Epidermal melanocyte (primary cell): ENCODE results near the gene DARS1.
"Not testable (repeated sequence)": the region's sequence is repeated elsewhere in the genome, so short reads cannot be mapped to it uniquely, and the experiment has no call there.

Experiments
- DNase-seq: peaks from one replicate; pipeline ENCODE4 v3.0.0; 2011; ENCODE audit warnings: low spot score; ENCODE audit not compliant: insufficient read length

Gene DARS1

DNA sequence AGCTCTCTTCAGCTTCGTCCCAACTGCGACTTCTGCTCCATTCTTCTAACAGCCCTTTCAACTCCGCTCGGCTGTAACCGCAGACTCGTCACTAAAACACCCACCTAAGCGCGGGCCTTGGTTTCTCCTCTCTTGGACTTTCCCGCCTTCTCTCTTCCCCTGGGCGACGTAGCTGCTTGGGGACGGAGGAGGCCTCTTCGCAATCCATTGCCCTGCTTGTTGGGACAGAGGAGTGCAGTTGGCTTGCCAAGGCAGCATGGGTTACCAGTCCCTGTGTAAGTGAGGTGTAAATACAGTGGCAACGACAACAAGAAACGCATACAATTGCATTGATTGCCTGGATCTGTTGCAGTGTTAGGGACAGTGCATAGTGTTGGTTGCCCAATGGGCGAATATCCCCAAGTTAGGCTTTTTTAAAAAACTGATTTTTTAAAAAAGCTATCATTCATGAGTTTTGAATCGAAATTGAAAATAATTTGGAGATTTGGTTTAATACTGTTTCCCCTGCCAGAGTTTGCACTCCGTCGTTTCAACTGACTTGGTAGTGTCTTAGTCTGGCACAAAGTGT lies 484 bp upstream of the DARS1 start:
- no peak for DNase-seq

DNA sequence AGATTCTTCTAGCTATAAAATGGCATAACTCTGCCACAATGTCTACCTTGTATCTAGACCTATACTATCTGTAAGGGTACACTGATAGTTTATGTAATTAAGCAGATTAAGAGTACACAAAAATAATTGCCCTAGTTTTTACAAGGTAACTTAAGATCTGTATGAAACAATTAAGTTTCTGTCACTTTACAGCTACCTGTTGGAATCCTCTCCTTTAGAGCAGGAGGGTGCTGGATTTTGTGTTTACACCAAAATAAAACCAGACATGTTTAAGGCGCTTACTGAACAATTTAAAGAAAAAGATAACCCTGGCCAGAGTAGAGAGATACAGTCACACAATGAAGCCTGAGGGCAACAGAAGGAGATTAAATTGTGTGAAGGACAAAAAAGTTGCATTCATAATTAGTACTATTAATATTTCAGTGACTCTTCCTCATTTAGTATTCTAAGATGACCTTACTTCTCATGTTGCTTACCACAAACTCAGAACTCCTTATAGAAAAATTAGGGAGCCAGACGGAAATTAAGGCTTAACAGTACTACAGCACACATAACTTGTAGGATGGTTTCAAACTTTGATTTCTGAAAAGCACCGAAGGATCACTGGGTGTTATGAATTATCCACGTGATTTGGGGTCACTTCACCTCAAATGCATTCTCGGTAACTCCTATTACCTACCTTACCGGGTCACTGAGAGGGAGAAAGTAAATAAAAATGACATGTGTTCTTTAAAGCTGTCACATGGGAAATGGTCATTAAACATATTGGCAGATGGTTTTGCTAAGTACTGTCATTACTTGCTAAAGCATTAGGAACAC lies 1.0 kb downstream of the DARS1 start:
- DNase-seq = no peak

DNA sequence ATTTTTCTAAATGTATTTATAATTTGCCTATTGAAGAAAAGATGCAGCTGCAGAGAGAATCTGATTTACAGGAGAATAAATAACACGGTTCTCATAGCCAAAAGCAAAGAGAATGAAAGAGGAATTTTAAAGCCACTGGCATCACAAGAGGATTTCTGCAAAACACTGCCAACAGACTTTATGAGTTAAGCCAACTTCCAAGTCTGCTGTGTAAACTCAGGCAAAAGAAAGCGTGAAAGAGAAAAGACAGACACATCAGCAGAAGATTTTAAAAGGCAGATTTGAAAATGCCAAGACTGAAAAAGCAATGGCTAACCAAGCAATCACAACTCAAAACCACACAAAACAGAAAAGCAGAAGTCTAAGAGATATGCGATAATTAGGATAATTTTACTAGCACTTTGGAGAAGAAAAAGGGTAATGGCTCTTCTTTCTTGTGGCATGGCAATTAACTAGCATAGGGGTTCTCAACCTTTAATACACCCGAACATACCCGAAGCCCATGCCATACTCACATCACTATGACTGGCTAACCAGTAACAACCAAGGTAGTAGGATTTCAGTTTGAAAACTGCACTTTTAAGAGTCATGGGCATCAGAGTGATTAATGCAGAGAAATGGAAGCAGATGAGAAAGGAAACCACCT lies 4.9 kb downstream of the DARS1 start:
- no peak for DNase-seq

DNA sequence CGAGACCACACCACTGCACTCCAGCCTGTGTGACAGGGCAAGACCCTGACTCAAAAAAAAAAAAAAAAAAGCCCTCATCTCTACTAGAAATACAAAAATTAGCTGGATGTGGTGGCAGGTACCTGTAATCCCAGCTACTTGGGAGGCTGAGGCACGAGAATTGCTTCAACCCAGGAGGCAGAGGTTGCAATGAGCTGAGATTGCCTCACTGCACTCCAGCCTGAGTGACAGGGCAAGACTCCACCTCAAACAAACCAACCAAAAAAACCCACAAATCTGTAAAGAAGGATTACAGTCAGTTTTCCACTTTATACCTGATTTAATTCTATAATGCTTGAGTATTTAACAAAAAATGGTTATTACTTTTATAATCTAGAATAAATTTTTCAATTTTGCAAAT lies 9.7 kb downstream of the DARS1 start:
- DNase-seq = no peak

DNA sequence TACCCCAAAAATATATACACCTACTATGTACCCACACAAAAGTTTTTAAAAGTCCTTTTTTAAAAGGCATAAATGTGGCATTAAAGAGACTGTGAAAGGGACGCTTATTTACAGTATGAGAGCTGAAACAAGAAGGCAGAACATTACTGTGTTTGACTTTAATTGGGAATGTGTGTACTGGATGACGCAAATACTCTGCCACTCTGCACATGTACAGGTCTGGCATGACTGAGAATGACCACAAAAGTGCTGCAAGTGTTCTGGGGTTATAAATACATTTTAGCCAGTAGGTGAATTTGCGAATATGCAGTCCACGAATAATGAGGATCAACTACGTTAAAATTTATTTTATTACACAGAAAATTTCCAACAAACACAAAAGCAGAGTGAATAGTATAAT lies 11.4 kb downstream of the DARS1 start:
- no peak for DNase-seq

DNA sequence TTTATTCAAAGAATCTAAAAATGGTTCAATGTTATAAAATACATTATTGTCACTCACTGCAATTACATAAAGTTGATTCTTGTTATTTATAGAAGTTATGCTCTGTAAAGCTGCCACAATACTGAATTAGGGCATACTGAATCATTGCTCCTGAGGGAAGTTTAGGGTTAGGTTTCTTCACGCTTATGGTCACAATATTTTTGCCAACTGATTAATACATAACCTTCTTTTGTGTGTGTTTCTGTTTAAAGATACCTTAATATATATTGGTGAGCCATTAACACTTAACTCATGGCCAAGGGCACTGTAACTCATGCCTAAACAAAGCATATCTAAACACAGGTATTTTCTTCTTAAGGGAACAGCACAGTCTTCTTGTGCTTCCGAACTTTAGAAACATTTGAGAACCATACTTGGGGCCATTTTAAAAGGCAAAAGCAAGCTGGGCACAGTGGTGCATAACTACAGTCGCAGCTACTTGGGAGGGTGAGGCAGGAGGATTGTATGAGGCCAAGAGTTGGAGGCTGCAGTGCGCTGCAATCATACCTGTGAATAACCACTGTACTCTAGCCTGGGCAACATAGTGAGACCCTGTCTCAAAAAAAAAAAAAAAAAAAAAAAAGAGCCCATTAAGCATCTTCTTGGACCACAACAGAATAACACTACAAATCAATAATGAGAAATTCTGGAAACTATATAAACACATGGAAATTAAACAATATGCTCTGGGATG lies 15.6 kb downstream of the DARS1 start:
- no peak for DNase-seq

DNA sequence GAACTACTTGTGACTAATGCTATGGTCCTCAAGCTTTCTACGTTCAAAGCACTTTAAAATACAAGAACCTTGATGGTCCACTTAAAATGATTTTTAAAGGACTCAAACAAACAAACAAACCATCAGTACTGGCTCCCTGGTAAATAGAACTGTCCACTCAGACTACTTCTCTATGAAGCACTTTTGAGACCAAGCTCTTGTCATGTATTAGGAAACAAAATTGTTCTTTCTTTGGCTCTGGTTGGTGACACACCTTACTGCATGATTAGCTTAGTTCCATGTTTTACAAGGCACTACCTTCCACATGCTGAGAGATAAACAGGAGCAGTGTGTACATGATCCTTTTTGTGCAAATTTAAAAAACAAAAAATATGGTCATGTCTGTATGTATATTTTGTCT lies 19.7 kb downstream of the DARS1 start:
- DNase-seq = no peak

DNA sequence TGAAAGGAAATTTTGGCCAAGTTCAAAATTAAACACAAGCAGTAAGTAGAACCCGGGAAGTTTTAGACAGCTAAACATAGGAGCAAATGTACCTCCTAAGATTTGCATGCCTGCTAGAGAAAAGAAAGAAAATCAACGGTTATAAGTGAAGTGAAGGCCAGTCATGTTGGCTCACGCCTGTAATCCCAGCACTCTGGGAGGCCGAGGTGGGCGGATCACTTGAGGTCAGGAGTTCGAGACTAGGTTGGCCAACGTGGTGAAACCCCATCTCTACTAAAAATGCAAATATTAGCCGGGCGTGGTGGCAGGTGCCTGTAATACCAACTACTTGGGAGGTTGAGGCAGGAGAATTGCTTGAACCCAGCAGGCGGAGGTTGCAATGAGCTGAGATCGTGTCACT lies 21.0 kb downstream of the DARS1 start:
- not testable (repeated sequence) for DNase-seq

DNA sequence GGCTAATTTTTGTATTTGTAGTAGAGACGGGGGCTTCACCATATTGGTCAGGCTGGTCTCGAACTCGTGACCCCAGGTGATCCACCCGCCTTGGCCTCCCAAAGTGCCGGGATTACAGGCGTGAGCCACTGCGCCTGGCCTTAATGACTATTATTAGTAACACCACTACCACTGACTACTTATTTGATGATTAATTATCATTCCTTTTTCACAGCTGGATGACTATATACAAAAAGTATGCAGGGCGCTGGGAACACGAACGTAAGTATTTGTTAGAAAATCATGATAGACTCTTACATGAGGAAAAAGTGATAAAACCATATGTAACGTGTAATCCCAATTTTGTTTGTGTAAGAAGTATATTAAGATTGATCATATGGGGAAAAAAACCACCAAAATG lies 21.6 kb downstream of the DARS1 start:
- DNase-seq = no peak

DNA sequence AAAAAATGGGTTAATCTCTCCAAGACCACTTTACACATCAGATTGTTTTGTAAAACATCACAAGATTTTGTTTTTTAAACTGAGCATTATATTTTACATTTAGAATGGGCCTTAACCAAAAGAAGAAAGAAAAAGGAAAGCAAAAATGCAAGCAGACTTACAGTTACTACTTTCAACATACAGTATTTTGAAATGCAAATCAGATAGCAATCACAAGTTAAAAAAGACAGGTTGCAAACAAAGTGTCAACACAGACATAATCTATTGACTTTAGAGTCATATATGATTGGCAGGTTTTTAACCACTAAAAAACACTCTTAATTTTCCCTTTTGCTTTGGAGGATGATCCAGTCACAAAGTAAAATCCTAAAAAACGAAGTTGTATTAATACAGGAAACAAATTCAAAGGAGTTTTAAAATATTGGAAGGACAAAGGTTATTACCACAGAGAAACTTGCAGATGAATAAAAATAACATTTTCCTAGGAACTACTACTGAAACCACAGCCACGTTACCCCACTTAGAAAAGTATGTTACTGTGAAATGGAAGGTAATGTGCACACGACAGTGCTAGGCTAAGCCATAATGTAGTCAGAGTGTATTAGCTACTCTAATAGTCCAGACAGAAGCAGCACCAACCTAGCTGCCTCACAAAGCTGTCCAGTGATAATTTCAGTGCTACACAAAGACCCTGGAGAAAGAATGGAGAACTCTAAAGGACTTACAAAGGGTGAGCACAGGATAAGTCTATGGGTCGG lies 22.9 kb downstream of the DARS1 start:
- no peak for DNase-seq

DNA sequence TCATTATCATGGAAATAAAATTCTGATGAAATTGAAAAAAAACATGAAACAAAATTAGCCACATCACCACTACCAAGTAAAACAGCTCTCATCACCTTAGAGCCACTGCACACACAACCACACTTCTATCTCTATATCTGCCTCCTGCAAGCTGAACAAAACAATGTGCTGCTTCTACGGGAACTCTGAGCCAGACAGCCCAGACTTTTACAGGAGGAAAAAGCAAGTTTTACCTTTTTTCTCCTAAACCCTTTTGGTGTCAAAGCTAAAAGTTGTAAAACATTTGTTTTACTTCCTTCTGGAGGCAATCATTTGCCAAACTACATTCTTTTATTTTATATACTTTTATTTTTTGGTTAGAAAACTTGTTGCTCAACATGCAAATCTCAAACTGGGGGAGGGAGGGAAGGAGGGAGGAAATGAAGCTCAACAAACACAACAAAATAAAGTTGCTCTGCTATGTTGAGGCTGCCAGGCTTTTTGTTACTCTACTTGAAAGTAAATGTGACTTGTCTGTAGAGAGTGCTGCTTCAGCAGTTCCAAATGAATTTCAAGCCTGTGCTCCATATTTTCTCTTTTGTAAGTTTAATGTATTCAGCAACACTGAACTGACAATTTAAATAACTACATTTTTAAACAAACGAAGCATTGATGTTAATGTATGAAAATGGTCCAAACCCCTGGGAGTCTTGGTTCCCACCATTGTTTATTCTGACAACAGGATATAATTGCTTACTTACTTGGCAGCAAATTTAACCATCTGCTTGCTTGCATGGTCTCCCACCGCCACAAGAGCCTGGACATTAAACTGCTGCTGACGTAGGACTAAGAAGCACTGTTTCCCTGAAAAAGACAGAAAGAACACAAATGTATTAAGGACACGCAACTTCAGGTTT lies 24.5 kb downstream of the DARS1 start:
- no peak for DNase-seq

DNA sequence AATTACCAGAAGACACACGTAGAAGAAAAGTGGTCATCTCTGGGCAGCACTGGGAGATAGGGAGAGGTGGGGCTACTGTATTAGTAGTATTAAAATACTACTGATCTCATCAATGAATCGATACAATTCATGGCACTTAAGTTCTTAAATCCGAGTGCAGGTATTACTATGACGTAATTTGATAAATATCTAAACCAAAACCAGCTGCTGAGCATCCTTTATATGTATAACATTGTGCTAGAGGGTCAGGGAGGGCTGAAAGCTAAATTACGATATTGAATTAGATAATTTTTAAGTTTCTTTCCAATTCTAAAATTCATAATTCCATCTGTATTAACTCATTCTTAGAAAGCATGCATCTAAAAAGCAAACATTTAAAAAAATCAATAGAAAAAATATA lies 25.3 kb downstream of the DARS1 start:
- no peak for DNase-seq

DNA sequence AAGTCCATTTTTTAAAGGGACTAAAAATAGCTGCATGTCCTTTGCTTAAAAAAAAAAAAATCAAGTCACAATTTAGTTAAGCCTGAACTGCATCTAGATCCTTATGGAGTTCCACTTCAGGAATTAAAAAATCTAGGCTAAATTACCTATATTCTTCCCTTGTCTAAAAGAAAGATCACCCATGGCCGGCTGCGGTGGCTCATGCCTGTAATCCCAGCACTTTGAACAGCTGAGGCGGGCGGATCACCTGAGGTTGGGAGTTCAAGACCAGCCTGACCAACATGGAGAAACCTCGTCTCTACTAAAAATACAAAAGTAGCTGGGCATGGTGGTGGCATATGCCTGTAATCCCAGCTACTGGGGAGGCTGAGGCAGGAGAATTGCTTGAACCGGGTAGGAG lies 26.5 kb downstream of the DARS1 start:
- not testable (repeated sequence) for DNase-seq

DNA sequence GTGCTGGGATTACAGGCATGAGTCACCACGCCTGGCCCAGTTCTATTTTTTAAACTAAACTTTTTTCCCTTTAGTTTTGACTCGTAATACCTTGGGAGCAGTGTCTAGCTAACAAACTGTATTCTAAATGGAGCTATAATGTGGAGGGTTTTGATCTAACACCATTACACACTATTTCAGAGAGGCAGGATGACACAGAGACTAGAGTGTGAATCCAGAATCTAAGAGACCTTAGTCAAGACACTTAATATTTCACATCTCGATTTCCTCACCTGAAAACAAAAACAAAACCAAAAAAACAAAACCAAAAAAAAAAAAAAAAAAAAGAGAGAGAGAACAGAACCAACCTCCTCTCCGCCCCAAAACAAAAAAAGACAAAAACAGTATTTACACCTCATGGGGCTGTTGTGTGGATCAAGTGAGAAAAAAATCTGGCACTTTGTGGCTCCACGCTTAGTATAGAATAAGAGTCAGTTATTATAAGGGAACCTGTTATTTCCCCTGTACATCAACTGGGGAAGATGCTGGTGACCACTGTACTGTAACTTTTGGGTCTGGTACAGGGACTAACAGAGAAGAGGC lies 31.3 kb downstream of the DARS1 start:
- no peak for DNase-seq

DNA sequence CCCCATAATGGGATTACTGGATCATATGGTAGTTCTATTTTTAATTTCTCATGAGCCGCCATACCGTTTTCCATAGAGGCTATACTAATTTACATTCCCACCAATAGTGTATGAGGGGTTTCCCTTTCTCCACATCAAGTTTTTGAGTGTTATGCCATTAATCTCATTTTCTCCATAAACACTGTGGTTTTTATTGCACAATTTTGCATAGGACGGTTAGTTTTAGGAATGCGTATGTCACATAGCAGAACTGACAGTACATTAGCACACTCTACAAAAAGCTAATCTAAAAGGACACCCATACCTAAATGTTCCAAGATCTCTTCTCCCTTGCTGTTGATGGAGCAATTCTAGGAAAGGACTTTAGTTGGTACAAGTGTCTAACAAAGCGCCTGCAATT lies 32.5 kb downstream of the DARS1 start:
- no peak for DNase-seq

DNA sequence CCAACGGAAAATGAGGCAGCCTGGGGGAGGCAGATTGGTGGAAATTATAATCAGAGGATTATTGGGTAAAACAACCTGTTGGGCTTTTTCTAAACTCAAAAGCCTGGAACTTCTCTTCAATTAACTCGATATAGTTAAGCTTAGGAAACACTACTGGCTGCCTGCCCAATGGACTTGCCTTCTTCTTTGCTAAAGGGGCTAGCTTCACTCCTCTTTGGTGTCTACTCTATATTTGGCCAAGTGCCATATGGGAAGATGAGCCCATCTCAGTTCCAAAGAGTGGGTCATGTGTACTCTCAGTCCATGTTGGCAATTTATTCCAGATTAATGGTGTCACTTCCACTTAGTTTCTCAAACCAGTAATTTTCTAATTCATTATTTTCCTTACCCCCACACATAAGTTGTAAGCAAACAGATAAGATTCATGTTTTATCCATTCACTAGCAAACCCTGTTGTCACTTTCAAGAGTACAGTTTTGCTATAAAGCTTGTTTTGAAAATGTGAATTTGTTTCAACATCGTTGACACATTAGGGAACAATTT lies 34.3 kb downstream of the DARS1 start:
- DNase-seq = no peak

DNA sequence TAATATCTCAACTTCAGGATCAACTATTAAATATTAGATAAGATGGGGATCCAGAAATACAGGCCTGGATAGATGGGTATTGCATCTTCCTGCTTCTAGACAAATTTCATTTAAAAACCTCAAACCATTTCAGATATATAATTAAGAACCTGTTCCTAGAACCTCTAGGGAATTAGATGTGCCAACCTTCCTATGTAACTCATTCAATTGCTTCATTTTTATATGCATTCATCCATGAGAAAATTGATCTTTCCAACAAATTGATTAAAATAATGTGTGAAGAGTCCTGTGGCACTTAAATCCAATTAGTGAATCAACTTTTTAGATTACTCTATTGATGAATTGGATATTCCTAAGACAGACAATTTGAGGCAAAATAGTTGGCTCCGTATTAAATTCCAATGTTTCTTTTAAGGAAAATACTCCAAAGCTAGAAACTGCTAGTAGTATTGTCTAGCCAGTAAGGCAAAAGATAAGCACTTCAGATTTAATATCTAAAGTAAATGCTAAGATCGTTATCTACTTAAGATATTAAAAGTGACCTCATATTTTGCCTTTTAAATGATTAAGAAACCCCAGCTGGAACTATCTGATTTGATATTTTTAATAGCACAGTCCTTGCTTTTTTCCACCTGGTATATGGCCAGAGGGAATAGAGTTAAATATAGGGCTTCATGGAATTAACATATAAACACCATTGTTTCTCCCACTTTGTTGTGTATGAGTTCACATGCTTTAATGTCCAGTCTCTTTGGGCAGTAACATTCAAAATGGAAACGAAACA lies 35.8 kb downstream of the DARS1 start:
- DNase-seq = no peak

DNA sequence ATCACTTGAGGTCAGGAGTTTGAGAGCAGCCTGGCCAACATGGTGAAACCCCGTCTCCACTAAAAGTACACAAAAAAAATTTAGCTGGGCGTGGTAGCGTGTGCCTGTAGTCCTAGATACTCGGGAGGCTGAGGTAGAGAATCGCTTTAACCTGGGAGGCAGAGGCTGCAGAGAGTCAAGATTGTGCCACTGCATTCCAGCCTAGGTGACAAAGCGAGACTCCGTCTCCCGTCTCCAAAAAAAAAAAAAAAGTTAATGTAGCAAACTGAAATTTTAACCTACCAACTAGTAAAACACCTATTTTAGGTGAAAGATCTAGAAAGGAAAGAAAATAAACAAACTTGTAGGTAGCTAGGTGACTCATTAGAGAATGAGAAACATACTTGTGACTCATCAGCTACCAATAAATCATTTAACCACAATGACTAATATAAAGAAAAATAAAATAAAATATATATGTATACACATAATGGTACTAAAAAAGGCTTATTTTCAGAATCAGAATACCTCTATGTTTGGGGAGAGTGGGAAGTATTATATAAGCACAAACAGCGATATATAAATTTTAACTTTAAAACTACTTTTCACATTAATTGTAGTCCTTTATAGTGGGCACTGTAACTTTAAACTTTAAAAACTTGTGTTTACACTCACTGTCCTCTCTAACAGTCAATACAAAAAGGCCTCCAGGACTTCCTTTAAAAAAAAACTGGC lies 36.6 kb downstream of the DARS1 start:
- DNase-seq = no peak
